Measurements from ENCODE around the gene EGFLAM.
"Not testable (repeated sequence)": the region's sequence is repeated elsewhere in the genome, so short reads cannot be mapped to it uniquely, and the experiment has no call there.

The EGFLAM gene

GRCh38 chr5:38375423-38375822 is 117.1 kb downstream of the EGFLAM start:
- no peak for DNase-seq (ENCODE audit: low read depth)

- DNase-seq (ENCODE audit: low read depth) = no peak
Observed at GRCh38 chr5:38376404-38376803, 118.0 kb downstream of the EGFLAM start.

- no peak for DNase-seq (ENCODE audit: low read depth)
Observed at GRCh38 chr5:38378579-38378978, 120.2 kb downstream of the EGFLAM start.

GRCh38 chr5:38379350-38379937 is 121.1 kb downstream of the EGFLAM start:
- no peak for DNase-seq (ENCODE audit: low read depth)

- DNase-seq (ENCODE audit: low read depth) = no peak
Observed at GRCh38 chr5:38380537-38380936, 122.2 kb downstream of the EGFLAM start.

- no peak for DNase-seq (ENCODE audit: low read depth)
Observed at GRCh38 chr5:38381361-38381760, 123.0 kb downstream of the EGFLAM start.

GRCh38 chr5:38382898-38383297 is 124.5 kb downstream of the EGFLAM start:
- peak; percentile 2 for DNase-seq (ENCODE audit: low read depth)

GRCh38 chr5:38383701-38384100 is 125.3 kb downstream of the EGFLAM start:
- DNase-seq (ENCODE audit: low read depth) = no peak

- DNase-seq (ENCODE audit: low read depth) = no peak
Observed at GRCh38 chr5:38384396-38384795, 126.0 kb downstream of the EGFLAM start.

- DNase-seq (ENCODE audit: low read depth) = no peak
Observed at GRCh38 chr5:38387161-38387560, 128.8 kb downstream of the EGFLAM start.

GRCh38 chr5:38393636-38394035 is 135.3 kb downstream of the EGFLAM start:
- no peak for DNase-seq (ENCODE audit: low read depth)

- no peak for DNase-seq (ENCODE audit: low read depth)
Observed at GRCh38 chr5:38396766-38397165, 138.4 kb downstream of the EGFLAM start.

GRCh38 chr5:38400365-38400764 is 142.0 kb downstream of the EGFLAM start:
- no peak for DNase-seq (ENCODE audit: low read depth)

GRCh38 chr5:38401145-38401544 is 142.8 kb downstream of the EGFLAM start:
- DNase-seq (ENCODE audit: low read depth) = no peak

GRCh38 chr5:38403406-38403805 is 145.0 kb downstream of the EGFLAM start:
- no peak for DNase-seq (ENCODE audit: low read depth)

GRCh38 chr5:38403877-38404635 is 145.7 kb downstream of the EGFLAM start:
- no peak for DNase-seq (ENCODE audit: low read depth)

- DNase-seq (ENCODE audit: low read depth) = no peak
Observed at GRCh38 chr5:38404667-38405276, 146.4 kb downstream of the EGFLAM start.

GRCh38 chr5:38408446-38409198 is 150.3 kb downstream of the EGFLAM start:
- no peak for DNase-seq (ENCODE audit: low read depth)

GRCh38 chr5:38410304-38410990 is 152.1 kb downstream of the EGFLAM start:
- DNase-seq (ENCODE audit: low read depth) = no peak

- no peak for DNase-seq (ENCODE audit: low read depth)
Observed at GRCh38 chr5:38413696-38414095, 155.3 kb downstream of the EGFLAM start.

- no peak for DNase-seq (ENCODE audit: low read depth)
Observed at GRCh38 chr5:38414348-38414747, 156.0 kb downstream of the EGFLAM start.

GRCh38 chr5:38415772-38416171 is 157.4 kb downstream of the EGFLAM start:
- not testable (repeated sequence) for DNase-seq (ENCODE audit: low read depth)

Measured in T follicular helper cell (primary cell).